Astrocyte of the spinal cord (primary cell): ENCODE data around the gene MBNL1.
A peak's percentile ranks its signal among the peaks of the same experiment; 100 is the strongest.

Experiments used
- DNase-seq: peaks from one replicate; pipeline ENCODE4 v3.0.0; 2011; ENCODE audit warnings: low read depth, low spot score
- H3K4me3 ChIP-seq: 2 replicates; pipeline ENCODE4 v1.5.1; 2011; ENCODE audit warnings: low read depth, mild to moderate bottlenecking, low read length, moderate library complexity
- in situ Hi-C: cut with HindIII; loops from 2 replicates; pipeline ENCODE4 v1.10.0; 2017; ENCODE audit warnings: low sequenced_read_pairs
- TF ChIP-seq, protein P1 (sequence below): IDR thresholded peaks from 2 replicates; pipeline ENCODE4 v1.5.1; 2012; ENCODE audit warnings: low read depth, mild to moderate bottlenecking, low read length, inconsistent platforms

The MBNL1 gene

DNA sequence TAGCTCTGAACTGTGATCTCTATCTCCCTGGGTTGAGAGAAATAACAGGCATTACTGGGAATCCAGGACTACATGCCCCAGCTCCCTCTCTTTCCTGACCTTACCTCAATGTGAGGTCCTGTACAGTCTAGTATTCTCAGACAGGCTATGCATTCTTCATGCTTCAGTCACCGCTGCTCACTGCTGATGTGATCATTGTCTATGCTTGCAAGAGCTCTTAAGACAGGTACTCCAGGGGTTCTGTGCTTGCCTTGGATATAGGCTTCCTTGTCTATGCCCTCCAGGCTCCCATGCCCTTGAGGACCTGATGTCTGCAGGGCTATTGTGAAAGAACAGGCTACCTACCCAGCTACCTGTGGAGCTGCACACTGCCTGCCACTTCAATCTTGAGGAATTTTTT lies 183.6 kb downstream of the MBNL1 start:
- no peak overlapping the region for H3K4me3 ChIP-seq
- TF ChIP-seq, protein P1, sequence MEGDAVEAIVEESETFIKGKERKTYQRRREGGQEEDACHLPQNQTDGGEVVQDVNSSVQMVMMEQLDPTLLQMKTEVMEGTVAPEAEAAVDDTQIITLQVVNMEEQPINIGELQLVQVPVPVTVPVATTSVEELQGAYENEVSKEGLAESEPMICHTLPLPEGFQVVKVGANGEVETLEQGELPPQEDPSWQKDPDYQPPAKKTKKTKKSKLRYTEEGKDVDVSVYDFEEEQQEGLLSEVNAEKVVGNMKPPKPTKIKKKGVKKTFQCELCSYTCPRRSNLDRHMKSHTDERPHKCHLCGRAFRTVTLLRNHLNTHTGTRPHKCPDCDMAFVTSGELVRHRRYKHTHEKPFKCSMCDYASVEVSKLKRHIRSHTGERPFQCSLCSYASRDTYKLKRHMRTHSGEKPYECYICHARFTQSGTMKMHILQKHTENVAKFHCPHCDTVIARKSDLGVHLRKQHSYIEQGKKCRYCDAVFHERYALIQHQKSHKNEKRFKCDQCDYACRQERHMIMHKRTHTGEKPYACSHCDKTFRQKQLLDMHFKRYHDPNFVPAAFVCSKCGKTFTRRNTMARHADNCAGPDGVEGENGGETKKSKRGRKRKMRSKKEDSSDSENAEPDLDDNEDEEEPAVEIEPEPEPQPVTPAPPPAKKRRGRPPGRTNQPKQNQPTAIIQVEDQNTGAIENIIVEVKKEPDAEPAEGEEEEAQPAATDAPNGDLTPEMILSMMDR, result no peak
- in situ Hi-C loops, result no loop called here
- peak; percentile 29 for DNase-seq

DNA sequence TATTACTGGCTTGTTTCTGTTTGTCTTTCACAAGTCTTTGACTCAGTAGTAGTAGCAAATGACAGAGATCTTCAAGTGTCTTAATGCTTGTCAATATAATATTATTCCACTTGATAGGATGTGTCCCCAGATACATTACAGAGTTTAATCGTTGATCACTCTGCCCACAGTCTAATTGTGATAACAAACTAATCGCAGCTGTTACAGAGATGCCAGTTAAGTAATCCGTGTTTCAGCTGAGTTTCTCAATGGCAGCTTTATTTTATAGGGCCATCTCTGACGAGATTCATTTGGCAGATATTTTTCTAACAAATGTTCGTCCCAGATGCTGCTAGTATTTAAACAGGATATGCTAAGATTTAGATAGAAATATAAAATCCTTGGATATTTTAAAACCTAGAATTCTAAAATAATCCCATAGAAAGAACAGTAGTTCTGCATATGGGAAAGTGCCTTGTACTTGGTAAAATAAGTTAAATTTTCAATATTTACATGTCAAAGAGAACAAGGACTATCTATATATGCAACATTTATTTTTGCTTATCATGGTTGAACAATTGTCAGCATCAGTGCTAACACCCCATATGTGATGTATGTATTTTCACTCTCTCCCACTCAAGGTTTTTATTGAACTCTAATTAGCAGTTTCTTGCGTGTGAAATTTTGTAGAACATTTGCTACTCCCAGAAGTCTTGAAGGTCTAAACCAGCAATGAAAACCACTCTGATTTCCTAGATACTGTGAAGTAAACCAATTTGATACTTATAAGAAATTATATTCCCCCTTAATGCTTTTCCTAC lies 185.5 kb downstream of the MBNL1 start:
- no peak for DNase-seq
- TF ChIP-seq, protein P1, result no peak
- in situ Hi-C loops, result no loop called here
- H3K4me3 ChIP-seq, result no peak overlapping the region

DNA sequence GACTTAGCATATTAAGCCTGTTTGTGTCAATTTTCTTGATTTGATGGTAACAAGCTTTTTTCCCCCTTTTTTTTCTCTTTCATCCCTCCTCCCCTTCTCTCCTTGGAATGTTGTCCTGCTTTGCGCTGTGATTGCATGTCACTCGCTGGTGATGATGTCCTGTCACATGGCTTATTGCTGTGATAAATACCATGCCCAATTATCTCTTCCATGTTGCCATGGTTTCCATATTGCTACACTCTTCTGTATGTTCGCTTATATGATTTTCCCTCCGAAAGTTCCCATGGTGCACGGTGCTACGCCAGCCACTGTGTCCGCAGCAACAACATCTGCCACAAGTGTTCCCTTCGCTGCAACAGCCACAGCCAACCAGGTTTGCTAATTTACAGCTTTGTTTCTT lies 187.3 kb downstream of the MBNL1 start:
- TF ChIP-seq, protein P1, result no peak
- no peak overlapping the region for H3K4me3 ChIP-seq
- no peak for DNase-seq
- in situ Hi-C loops, result no loop called here

DNA sequence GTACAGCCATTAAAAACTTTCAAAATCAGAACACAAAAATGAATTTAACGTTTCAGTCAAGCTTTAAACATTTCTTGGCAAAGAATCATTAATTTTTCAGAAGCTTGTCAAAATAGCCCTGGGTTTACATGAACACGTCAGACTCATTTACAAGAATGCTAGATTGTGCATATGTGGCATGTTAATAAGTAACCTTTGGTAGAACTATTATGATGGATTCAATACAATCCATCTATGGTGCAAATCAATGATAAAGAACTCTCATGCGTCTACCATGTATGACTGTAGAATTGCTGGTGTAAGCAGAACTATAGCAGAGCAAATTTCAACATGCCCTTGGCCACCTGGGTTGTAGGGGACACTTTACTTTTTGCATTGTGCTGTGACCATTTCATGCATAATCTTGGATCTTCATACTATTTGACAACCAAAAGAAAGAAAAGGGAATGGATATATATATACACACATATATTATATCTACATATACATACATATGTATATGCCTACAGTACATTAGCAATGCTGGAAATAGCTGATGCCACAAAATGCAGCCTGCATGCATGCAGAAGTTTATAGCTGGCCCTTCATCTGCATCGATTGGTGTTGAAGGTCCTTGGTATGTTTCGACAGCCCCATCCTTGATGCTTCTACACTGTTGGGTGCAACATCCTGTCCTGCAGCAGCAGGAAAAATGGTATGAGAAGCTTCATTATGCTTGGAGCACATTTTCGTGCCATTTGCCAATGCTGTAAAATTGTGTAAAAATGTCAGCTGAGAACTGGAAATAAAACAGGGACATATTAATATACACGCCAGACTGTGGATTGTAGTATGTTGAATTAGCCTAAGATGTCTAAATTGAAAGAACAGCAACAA lies 189.0 kb downstream of the MBNL1 start:
- H3K4me3 ChIP-seq, result no peak overlapping the region
- no peak for DNase-seq
- in situ Hi-C loops, result no loop called here
- TF ChIP-seq, protein P1, result no peak

DNA sequence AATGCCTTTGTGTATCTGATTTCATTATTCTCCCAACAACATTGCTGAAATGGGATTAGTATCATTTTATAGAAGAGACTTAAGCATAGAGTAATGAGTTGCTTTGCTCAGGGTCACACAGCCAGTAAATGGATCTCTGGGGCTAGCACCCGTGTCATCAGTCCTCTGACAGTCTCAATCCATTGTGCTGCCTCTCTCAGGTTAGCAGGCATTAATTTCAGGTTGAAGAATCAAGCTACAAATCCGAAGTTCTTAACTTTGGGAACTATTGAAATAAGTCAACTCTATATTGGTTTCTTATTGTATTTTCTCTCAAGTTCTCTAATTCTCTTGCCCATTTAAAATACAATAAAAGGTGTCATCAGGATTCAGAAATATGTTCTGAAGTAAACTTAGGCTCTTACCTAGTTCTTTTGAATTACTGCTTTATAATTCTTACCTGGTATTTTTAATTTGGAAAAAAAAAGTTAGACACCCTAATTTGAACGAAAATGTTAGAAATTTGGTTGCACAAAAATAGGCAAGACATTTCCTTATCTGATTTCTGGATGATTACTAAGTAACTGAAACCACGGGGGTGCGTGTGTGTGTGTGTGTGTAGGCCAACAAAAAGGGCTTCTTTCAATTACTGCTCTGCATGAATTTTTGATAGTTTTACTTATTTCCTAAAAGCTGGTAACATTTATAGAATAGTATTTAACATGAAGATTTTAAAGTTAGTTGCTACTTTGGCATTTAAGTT lies 189.8 kb downstream of the MBNL1 start:
- in situ Hi-C loops, result no loop called here
- TF ChIP-seq, protein P1, result no peak
- peak; percentile 35 for DNase-seq
- no peak overlapping the region for H3K4me3 ChIP-seq

DNA sequence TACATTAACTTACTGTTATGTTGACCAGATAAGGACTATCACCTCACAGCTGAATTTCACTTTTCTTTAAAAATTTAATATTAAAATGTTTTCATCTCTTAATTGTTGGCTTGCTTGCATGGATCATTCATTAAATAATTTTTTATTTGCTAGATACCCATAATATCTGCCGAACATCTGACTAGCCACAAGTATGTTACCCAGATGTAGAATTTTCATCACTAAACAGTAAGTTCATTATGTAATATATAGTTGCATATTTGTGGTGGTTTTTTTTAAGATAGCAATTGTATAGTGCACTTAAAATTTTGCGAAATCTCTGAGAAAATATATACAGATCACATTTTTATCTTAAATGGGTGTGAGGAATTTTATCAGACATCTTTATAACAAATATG lies 190.4 kb downstream of the MBNL1 start:
- TF ChIP-seq, protein P1, result no peak
- H3K4me3 ChIP-seq, result no peak overlapping the region
- in situ Hi-C loops, result no loop called here
- DNase-seq, result no peak
